Skeletal muscle cell (primary cell): ENCODE measurements around the gene OVOL2.

Experiments used
- DNase-seq: peaks from one replicate; pipeline ENCODE4 v3.0.0-alpha.2; 2010; ENCODE audit warnings: low read depth
- H3K4me3 ChIP-seq: 2 replicates; pipeline ENCODE4 v1.5.1; 2011; ENCODE audit warnings: low read depth, mild to moderate bottlenecking, control low read depth, low read length, moderate library complexity

OVOL2 gene

GRCh38 chr20:17995967-17996819, 61.5 kb downstream of the OVOL2 start:
- DNase-seq: no peak

GRCh38 chr20:17993546-17993945, 64.2 kb downstream of the OVOL2 start:
- DNase-seq: no peak
- no peak overlapping the region for H3K4me3 ChIP-seq

More at GRCh38 chr20:17995967-17996819, 61.5 kb downstream of the OVOL2 start:
- no peak overlapping the region for H3K4me3 ChIP-seq

GRCh38 chr20:17992847-17993513, 64.7 kb downstream of the OVOL2 start:
- no peak for DNase-seq
- no peak overlapping the region for H3K4me3 ChIP-seq

- no peak overlapping the region for H3K4me3 ChIP-seq
- DNase-seq: no peak
These were observed 65.5 kb downstream of the OVOL2 start for GRCh38 chr20:17992224-17992637.

- no peak overlapping the region for H3K4me3 ChIP-seq
- no peak for DNase-seq
These were observed 67.3 kb downstream of the OVOL2 start for GRCh38 chr20:17990278-17990972.

GRCh38 chr20:17987988-17988387, 69.7 kb downstream of the OVOL2 start:
- no peak overlapping the region for H3K4me3 ChIP-seq

GRCh38 chr20:17985388-17986018, 72.2 kb downstream of the OVOL2 start:
- DNase-seq: no peak
- H3K4me3 ChIP-seq: no peak overlapping the region

More at GRCh38 chr20:17987988-17988387, 69.7 kb downstream of the OVOL2 start:
- no peak for DNase-seq

- no peak for DNase-seq
- H3K4me3 ChIP-seq: no peak overlapping the region
These were observed 81.4 kb downstream of the OVOL2 start for GRCh38 chr20:17976305-17976704.
